ENCODE results near the gene CD27. TPM values are rescaled to one million over a fixed set of nuclear protein-coding genes. Genes with fewer than 3 reads are reported as not detected.
"Not testable (repeated sequence)": the region's sequence is repeated elsewhere in the genome, so short reads cannot be mapped to it uniquely, and the experiment has no call there.

Gene CD27
- under 1 TPM; 0.26 to 0.35 TPM for total RNA-seq
- long read RNA-seq, partial matches to known transcripts = 0 of 1 reads
- long read RNA-seq, other reads (novel, unspliced or antisense) = 1 of 1 reads

DNA sequence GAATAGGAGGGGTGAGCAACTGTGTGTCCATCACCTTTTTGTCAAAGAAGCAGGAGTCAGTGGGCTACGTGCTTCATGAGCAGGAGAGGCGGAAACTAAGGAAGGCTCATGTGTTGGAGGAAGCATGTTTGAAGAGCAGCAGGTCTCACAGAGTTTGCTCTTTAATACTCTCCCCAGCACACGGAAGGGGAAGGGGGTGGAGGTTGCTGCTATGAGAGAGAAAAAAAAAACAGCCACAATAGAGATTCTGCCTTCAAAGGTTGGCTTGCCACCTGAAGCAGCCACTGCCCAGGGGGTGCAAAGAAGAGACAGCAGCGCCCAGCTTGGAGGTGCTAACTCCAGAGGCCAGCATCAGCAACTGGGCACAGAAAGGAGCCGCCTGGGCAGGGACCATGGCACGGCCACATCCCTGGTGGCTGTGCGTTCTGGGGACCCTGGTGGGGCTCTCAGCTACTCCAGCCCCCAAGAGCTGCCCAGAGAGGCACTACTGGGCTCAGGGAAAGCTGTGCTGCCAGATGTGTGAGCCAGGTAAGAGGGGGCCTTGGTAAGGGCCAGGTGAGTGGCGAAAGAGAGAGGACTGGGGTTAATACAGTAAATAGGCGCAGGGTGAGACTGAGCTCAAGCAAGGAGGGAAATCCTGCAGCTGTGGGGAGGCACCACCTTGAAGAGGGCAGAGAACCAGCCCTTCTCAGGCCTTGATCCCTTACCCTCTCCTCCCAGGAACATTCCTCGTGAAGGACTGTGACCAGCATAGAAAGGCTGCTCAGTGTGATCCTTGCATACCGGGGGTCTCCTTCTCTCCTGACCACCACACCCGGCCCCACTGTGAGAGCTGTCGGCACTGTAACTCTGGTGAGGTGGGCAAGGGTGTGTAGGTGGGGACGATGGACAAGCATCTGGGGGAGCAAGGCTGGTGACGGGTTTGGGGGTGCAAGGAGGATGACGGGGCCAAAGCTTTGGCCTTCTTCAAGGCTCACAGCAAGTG lies at the start of gene CD27:
CD27 (plus strand) TSS at position 252 of the 985 bp plus-strand sequence; CDS start at position 393, 141 bp downstream.
- no peak for DNase-seq
- ATAC-seq = peak in 1 of 2 donors; percentile 23

DNA sequence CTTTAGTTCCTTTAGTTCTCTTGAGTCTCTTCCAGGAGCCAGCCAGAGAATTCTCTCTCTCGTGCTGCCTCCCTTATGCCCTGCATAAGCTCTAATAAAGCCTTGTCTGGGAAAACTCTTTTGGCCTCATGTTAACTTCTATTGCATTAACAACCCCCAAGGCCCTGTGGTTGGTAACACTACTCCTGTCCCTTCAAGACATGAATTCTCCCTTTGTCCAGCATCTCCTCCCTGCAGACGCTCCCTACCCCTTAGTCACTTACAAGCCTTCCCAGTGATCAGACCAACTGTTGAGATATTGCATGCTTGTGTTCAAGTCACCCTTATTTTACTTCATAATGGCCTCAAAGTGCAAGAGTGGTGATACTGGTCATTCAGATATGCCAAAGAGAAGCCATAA lies 48.7 kb upstream of the CD27 start:
- intact Hi-C loops (cut with DNase I) = no loop called here
- ATAC-seq (no peak), DNase-seq (no peak)

More for the DNA sequence above, at the start of gene CD27:
- intact Hi-C loops (cut with DNase I) = no loop called here

DNA sequence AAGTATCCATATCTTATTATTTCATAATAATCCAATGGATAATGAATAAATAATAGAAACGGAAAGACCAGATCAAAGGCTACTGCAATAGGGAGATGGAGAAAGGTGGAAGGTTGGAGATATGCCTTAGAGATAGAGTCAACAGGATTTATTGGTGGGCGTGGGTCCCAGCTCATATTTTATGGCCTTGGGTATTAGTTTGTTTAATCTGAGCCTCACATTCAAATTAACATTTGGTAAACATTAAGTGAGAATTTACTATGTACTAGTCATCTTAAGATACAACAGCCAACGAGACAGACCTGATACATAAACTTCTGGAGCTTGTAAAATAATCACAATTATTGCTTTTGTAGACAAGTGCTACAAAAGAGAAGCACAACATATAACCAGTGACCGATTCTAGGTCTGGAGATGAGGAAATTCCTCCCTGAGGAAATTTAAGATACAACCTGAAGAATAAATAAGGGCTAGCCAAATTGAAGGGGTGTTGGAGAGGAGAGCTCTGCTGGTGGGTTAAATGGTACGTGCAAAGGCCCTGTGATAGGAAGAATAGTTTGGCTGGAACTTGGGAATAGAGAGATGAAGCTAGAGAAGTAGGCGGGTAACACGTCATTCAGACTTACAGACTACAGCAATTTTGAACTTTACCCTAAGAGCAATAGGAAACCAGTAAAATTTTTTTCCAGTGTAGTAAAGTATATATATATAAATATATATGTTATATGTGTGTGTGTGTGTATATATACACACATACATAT lies 44.7 kb upstream of the CD27 start:
- DNase-seq (no peak), ATAC-seq (no peak)
- intact Hi-C loops (cut with DNase I) = no loop called here

DNA sequence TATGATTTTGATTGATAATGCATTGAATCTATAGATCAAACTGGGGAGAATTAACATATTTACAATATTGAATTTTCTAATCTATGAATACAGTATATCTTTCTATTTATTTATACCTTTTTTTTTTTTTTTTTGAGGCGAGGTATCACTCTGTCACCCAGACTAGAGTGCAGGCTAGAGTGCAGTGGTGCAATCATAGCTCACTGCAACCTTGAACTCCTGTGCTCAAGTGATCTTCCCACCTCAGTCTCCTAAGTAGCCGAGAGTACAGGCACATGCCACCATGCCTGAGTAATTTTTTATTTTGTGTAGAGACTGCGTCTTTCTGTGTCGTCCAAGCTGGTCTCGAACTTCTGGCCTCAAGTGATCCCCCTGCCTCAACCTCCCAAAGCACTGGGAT lies 40.4 kb upstream of the CD27 start:
- ATAC-seq = no peak
- intact Hi-C loops (cut with DNase I) = no loop called here
- DNase-seq = no peak

DNA sequence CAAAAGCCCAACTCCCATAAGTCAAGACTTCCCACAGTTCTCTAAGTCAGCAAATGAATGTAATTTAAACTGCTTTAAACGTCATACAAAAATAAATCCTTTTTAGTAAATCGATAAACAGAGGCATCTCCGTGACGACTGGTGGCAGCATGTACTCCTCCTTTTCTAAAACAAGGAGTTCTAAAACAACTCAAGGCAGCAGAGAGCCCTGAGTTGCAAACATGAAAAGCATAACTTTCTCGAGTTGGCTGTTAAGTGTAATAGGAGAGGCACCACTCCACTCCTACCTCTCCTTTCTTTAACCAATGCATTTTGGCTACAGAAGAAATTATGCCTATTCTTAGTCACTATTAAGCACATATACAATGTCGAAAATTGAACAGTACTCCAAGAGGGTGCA lies 38.8 kb upstream of the CD27 start:
- no peak for ATAC-seq
- intact Hi-C loops (cut with DNase I) = no loop called here
- DNase-seq = no peak

DNA sequence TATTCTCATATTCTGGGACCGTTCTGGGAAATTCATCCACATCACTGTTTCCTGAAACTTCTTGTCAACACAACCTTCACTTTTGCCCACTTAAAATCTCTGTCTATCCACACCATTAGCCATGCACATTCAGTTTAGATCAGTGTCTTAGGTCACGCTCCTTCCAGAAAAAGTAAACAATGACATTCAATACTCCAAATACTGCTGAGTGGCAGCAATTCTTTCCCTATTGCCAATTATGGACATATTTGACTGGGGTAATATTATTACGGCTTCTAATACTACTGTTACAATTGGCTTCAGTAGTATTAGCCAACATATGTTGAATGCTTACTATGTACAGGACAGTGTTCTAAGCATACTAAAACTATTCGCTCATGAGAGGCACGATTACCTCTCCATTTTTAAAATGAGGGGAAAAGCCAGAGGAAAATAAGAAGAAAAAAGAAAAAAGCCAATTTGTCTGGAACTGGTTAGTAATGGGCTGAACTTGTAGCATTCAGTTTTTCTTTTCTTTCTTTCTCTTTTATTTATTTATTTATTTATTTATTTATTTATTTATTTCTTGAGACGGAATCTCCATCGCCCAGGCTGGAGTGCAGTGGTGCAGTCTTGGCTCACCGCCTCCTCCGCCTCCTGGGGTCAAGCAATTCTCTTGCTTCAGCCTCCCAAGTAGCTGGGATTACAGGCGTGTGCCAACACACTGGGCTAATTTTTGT lies 37.4 kb upstream of the CD27 start:
- no peak for DNase-seq
- intact Hi-C loops (cut with DNase I) = no loop called here
- ATAC-seq = no peak

DNA sequence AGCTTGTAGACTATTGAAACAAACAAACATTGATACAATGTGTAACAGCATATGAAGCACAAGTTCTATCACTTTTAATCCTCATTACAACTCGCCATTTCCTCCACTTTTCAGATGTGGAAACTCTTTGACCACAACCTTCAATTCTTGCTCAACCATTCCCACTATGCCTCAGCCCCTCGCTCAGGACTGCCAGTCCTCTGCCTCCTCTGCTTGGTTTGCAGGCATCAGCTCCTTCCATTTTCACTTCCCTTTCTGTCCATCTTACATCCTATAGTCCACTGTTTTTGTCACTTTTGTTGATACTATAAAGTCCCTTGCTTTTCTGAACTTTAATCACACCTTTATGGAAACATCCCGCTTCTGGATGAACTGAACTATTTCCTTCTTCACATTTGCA lies 28.2 kb upstream of the CD27 start:
- ATAC-seq = peak in 1 of 2 donors; percentile 81
- intact Hi-C loops (cut with DNase I) = no loop called here
- DNase-seq = no peak

DNA sequence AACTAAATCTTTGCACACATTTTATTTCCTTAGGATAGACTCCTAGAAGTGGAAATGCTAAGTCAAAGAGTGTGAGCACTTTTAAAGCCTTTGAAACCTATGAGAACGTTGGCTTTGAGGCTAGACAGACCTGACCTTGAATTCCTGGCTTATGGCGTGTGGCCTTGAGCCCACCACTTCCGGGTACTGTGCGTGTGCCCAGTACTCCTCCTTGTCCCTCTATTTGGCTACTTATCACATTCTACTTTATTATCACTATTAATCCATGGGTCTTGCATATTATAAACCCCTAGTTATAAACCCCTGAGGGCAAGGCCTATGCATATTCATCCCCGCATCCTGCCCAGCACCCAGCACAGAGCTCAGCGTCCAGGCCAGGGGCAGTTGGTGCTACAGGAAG lies 26.0 kb upstream of the CD27 start:
- ATAC-seq (no peak), DNase-seq (no peak)
- intact Hi-C loops (cut with DNase I) = no loop called here

DNA sequence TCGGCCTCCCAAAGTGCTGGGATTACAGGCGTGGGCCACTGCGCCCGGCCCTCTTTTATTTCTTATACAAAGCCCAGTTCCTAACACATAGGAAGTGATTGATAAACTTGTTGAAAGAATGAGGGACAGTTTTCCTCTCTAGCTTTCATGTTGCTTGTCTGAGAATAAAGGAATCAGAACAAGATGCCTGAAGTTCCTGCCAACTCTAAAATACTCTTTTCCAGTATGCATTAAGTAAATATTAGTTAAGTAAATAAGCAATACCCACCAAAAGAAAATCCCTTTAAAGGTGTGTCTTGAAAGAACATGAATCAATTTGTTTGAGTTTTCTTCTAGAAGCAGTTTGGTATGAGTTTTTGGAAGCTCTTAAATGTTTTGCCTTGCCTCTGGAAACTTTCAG lies 24.4 kb upstream of the CD27 start:
- DNase-seq (no peak), ATAC-seq (no peak)
- intact Hi-C loops (cut with DNase I) = loop anchor here in 1 of 2 donors (5.0 kb wide), 1 partner anchor 42 kb away; no protein-coding TSS in a partner anchor

DNA sequence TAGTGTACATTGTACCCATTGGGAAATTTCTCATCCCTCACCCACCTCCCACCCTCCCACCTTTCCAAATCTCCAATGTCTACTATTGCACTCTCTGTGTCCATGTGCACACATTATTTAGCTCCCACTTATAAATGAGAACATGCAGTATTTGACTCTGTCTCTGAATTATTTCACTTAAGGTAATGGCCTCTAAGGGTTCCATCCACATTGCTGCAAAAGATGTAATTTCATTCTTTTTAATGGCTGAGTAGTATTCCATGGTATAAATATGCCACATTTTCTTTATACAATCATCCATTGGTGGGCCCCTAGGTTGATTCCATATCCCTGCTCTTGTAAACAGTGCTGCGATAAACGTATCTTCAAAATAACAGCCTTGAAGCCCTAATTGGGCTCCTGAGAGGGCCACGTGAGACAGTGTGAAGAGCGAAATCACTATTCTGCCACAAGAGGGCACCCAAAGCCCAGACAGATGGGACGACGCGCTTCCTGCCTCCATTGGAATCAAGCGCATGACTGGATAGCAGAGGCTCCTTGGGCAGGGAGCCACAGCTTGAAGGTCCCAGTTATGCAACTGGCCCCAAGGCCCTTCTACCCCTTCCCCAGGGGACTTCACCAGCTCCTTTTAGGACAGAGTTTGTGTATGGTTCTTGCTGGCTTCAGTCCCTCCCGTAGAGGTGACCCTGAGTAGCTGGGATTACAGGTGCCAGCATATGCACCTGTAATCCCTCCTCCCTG lies 21.3 kb upstream of the CD27 start:
- peak; percentile 90 for DNase-seq
- intact Hi-C loops (cut with DNase I) = loop anchor here (2.0 to 5.0 kb wide), 2 partner anchors 39 to 41 kb away; no protein-coding TSS in a partner anchor
- ATAC-seq = peak; percentile 97 to 98

DNA sequence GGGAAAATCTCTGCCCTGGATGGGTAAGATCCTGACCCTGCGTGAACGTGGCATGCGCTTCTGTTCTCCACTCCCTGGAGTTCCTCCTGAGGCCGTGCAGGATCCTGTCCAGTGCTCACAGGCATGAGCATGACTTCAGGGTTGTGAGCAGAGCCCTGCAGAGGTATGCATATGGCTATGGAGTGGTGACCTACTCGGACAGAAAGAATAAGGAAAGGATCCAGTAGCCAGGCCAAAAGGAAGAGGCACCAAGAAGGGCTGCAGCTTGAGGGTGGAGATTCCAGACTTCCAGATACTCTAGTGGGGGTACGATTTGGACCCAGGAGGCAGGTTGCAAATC lies 20.8 kb upstream of the CD27 start:
- peak; percentile 29 to 48 for ATAC-seq
- no peak for DNase-seq
- intact Hi-C loops (cut with DNase I) = loop anchor here (2.0 to 5.0 kb wide), 2 partner anchors 38 to 41 kb away; no protein-coding TSS in a partner anchor

DNA sequence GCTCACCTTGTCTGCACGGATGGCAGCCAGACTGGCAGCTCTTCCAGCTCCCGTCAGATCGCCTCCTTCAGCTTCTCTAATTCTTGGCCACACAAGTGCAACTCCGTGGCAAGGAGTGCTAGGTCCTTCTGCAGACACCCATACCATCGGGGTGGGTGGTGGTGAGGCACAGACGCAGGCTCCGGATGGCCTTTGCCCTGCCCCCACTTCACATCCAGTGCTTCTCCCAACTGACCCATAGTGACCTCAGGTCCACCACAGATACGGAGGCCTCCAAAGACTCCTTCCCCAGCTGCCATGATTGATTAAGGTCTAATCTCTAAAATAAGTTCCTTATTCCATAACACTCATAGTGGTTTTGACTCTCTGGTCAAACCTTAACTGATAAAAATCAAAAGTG lies 19.9 kb upstream of the CD27 start:
- intact Hi-C loops (cut with DNase I) = loop anchor here (2.0 to 5.0 kb wide), 2 partner anchors 37 to 40 kb away; no protein-coding TSS in a partner anchor
- ATAC-seq (no peak), DNase-seq (no peak)

DNA sequence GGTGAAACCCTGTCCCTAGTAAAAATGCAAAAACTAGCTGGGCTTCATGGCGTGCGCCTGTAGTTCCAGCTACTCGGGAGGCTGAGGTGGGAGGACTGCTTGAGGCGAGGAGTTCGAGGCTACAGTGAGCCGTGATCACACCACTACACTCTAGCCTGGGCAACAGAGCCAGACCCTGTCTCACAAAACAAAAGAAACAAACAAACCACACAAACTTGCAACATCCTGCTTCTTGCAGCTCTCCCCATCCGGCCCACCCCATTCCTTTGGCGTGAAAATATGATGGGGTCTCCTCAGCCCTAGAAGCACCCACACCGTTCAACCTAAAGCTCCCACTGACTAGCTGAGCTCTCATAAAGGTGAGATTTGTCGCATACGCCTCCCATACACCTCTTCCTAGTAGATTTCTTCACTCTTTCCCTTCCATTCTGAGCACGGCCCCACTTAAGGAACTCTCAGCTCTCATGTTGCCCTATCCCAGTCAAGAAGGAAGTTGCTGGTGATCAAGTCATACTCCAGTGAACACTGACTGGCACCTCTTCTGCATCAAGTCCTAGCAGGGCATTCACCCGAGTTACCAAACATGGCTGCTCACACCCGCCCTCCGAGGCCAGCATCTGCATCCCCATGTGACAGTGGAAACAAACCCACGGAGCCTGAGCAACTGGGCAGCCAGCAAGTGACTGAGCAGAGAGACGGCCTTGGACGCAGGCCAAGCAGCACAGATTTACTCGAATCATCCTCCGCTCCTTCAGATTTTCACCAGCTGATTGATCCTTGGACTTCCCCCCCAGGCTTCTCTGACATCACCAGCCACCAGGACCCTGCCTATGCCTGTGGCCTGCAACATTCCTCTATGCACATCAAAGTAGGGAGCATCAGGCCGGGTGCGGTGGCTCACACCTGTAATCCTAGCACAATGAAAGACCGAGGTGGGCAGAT lies 18.9 kb upstream of the CD27 start:
- no peak for DNase-seq
- intact Hi-C loops (cut with DNase I) = loop anchor here in 1 of 2 donors (2.0 kb wide), 1 partner anchor 39 kb away; no protein-coding TSS in a partner anchor
- ATAC-seq = no peak

DNA sequence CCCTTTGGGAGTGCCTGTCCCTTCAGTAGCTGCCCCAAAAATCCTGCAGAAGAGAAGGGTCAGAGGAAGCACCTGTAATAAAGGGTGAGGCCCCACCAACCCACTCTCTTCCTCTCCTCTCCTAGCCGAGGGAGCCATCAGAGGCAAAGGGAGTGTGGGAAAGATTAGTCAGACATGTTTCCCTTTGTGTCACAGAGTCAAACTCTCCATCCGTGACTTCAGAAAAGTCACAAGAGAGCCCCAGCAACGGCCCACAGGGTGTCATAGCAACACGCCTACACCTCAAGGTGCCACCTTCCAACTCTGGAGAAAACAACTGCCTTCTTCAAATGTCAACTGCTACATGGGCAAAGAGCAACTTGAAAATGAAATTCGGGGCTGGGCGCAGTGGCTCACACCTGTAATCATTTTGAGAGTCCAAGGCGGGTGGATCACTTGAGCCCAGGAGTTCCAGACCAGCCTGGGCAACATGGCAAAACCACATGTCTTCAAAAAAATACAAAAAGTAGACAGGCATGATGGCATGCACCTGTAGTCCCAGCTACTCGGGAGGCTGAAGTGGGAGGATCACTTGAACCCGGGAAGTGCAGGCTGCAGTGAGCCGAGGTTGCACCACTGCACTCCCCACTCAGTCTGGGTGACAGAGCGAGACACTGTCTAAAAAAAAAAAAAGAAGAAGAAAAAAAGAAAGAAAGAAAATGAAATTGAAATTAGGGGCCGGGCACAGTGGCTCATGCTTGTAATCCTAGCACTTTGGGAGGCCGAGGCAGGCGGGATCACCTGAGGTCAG lies 17.7 kb upstream of the CD27 start:
- no peak for ATAC-seq
- DNase-seq = no peak
- intact Hi-C loops (cut with DNase I) = no loop called here

DNA sequence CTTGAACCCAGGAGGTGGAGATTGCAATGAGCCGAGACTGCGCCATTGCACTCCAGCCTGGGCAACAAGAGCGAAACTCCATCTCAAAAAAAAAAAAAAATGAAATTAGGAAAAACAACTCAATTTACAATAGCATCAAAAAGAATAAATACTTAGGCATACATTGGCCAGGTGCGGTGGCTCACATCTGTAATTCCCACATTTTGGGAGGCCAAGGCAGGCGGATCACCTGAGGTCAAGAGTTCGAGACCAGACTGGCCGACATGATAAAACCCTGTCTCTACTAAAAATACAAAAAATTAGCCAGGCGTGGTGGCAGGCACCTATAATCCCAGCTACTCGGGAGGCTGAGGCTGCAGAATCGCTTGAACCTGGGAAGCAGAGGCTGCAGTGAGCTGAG lies 17.0 kb upstream of the CD27 start:
- intact Hi-C loops (cut with DNase I); DNase-seq; ATAC-seq: not testable (repeated sequence)

DNA sequence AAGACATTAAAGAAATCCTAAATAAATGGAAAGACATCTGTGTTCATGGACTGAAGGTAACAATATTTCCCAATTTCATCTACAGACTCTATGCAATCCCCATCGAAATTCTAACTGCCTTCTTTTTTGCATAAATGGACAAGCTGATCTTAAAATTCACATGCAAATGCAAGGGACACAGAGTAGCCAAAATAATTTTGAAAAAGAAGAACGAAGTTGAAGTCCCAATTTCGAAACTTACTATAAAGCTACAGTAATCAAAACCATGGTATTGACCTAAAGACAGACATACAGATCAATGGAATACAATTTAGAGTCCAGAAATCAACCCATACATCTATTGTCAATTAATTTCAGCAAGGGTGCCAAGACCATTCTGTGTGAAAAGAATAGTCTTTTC lies 16.4 kb upstream of the CD27 start:
- ATAC-seq (no peak), DNase-seq (no peak)
- intact Hi-C loops (cut with DNase I) = no loop called here
